ENCODE results near the gene DISC1. TPM values are rescaled to one million over a fixed set of nuclear protein-coding genes. Genes with fewer than 3 reads are reported as not detected.
"Not testable (repeated sequence)": the region's sequence is repeated elsewhere in the genome, so short reads cannot be mapped to it uniquely, and the experiment has no call there.

DISC1 gene
- 5.8 and 8.3 TPM in 2 replicates for total RNA-seq (2014; rRNA removed)
- polyA plus RNA-seq (2012): 2.2 TPM

DNA sequence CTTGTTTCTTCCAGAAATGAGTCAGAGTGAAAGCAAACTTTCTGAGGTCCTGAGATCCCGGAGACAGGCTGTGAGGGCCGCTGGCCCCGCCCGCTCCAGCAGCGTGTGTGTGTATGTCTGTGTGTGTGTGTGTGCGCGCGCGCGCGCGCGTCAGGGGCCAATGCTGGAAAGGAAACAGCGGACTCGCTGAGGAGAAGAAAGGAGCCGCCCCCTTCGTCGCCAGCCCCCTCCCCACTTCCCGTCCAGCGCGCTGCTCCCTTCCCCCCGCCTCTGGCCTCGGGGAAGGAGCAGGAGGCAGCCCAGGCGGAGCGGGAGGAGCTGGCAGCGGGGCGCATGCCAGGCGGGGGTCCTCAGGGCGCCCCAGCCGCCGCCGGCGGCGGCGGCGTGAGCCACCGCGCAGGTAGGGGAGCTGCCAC, at the start of gene DISC1:
TSS of gene DISC1 (plus strand) at position 256 of the 416 bp plus-strand sequence. CDS start at position 334, 78 bp downstream.
- DNase-seq (ENCODE audit: low read depth): peak; percentile 89

DNA sequence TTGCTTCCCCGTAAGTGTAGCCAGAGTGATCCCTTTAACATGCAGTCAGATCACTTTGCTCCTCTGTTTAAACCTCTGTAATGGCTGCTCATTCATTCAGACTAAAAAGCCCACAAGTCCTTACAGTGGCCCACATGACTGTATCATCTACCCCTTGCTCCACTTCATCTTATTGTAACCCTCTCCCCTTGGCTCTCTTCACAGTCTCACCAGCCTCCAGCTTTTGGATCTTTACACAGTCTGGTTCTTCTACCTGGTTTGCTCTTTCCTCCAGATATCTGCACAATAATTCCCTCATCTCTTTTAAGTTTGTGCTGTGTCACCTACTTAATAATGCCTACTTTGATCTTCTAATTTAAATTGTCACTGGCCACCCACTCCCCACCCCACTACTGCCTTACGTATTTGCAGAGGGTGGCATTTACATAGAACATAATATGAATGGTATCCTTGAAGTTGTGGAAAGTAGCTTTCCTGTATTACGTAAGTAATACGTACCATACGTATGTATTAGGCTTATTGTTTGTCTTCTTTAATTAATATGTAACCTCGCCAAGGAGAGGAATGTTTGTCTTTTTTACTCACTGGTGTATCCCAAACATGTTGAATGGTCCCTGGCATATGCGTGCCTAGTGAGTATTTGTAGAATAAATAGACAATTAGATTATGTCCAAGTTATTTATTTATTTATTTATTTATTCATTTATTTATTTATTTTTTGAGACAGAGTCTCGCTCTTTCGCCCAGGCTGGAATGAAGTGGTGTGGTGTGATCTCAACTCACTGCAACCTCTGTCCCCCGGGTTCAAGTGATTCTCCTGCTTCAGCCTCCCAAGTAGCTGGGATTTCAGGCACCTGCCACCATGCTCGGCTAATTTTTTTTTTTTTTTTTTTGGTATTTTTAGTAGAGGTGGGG, 49.5 kb upstream of the DISC1 start:
- DNase-seq (ENCODE audit: low read depth): no peak

DNA sequence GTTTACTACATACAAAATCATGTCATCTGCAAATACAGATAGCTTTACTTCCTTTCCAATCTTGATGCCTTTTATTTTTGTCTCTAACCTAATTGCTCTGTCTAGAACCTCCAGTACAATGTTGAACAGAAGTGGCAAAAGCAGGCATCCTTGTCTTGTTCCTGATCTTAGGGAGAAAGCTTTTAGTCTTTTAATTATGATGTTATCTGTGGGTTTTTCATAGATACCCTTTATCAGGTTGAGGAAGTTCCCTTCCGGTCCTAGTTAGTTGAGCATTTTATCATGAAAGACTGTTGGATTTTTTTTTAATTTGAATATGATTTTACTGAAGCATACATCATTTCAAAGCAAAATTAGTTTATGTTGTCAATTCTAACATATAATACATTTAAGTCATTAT, 45.7 kb upstream of the DISC1 start:
- DNase-seq (ENCODE audit: low read depth): no peak

DNA sequence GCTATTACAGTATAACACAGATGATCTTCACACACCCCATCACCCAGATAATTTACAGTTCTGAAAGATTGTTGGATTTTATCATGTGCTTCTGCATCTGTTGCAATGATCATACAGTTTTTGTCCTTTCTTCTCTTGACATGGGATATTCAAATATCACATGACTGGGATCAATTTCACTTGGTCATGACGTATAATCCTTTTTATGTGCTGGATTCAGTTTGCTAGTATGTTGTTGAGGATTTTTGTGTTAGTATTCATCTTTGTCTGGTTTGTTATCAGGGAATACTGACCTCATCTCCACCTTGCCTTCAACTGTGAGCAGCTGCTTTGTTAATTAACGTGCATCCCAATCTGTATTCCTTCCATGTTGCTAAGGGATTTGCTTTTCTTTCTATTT, 44.7 kb upstream of the DISC1 start:
- peak; percentile 17 for DNase-seq (ENCODE audit: low read depth)

DNA sequence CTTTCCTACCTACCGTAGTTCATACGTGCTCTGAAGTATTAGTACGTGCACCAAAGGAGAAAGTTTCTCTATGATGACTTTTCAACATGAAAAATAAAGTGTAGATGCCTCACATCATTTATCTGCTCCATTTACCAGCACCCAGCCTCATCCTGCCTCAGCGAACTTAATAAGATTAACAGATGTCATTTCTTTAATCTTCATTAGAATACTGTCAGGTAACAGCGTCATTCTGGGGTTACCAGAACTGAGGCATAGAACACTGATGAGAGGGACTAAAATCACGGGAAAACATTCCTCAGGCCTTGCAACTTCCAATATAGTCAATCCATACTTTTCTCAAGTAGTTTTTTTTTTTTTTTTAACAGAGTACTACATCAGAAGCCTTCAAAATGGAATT, 43.2 kb upstream of the DISC1 start:
- no peak for DNase-seq (ENCODE audit: low read depth)

DNA sequence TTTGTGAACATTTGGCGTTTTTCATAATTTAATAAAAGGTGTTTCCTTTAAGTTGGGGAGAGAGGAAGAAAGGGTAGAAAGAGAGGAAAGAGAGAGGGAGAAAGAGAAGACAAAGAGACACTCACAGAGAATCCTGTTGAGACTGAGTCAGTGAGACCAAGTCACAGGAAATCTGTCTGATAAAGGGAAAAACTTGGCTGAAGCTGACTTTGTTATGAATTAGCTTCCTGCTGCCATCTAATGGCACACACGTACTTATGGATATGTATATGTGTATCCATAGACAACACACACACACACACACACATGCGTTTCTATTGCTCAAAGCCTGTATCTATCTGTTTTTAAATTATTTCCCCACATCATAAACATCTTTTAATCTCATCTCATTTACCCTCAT, 42.5 kb upstream of the DISC1 start:
- DNase-seq (ENCODE audit: low read depth): peak; percentile 67

DNA sequence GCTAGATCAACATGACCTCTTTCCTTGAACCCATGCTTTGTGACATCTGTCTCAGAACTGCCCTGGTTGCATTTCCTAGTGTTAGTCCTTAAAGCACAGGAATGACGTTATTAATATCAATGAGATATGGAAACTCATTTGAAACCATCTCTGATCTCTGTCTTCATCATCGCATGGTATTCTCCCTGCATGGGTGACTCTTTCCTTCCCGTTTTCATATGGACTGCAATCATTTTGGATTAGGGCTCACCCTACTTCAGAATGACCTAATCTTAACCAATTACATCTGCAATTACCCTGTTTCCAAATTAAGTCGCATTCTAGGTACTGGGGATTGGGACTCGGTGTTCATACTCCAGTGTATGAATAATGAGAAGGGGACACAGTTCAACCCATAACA, 41.7 kb upstream of the DISC1 start:
- DNase-seq (ENCODE audit: low read depth): no peak

DNA sequence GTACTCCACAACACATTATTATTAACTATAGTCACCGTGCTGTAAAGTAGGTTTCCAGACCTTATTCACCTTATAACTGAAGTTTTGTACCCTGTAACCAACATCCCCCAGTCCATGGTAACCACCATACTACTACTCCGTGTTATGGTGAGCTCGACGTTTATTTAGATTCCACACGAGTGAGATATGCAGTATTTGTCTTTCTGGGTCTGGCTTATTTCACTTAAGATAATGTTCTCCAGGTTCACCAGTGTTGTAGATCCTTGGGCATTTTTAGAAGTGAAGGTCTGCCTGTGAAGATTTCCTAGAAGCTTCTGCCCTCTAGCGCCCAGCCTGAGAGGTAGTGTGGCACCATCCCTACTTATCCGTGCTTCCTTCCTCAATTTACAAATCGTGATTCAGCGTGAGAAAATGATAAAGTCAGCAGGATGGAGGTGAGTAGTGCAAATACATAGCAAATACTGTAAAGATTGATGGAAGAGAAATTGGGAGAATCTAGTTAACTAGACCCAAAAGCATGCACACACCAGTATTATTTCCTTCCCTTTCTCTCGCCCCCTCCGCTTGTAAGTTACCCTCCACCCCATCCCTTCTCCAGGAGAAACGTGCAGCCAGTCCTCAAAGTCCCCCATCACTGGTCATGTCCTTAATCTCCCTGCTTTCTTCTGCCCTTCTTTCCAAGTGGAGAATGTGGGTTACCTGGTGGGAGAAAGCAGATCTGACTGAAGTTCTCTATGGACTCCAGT, 36.0 kb upstream of the DISC1 start:
- DNase-seq (ENCODE audit: low read depth): peak; percentile 63

DNA sequence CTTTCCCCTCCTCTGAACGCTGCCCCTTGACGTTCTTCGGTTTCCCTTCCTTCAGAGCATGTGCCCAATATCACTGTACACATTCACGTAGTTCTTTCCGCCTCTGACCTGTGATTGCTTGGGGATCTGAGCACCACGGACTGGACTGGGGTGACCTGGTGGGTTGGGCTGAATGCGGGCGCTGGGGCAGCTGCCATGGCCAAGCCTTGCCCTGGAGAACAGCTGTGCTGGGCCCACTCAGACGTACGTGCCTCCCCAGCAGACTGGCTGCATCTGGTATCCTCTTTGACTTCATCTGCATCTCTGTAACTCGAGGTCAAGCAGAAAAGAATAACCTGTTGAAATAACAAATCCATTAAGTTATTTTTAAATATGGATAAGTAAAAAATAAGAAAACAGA, 35.1 kb upstream of the DISC1 start:
- peak; percentile 32 for DNase-seq (ENCODE audit: low read depth)

DNA sequence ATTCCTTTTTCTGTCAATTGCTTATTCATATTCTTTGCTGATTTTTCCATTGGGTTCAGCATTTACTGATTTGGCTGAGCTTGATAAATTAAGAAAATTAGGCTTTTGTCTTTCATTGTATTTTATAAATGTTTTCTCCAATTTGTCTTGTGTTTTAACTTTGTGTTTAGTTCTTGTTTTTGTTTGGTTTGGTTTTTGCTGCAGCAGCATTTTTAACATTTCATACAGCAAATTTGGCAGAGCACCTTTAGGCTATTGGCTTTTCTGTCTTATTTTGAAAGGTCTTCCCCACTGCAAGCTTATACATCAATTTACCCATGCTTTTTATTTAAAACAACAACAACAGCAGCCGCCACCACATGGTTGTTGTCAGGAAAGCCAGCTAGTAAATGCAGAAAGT, 33.8 kb upstream of the DISC1 start:
- no peak for DNase-seq (ENCODE audit: low read depth)

DNA sequence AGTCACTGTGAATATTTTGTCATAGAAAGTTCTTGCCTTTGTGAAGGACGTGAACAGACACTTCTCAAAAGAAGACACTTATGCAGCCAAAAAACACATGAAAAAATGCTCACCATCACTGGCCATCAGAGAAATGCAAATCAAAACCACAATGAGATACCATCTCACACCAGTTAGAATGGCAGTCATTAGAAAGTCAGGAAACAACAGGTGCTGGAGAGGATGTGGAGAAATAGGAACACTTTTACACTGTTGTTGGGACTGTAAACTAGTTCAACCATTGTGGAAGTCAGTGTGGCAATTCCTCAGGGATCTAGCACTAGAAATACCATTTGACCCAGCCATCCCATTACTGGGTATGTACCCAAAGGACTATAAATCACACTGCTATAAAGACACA, 33.3 kb upstream of the DISC1 start:
- not testable (repeated sequence) for DNase-seq (ENCODE audit: low read depth)

DNA sequence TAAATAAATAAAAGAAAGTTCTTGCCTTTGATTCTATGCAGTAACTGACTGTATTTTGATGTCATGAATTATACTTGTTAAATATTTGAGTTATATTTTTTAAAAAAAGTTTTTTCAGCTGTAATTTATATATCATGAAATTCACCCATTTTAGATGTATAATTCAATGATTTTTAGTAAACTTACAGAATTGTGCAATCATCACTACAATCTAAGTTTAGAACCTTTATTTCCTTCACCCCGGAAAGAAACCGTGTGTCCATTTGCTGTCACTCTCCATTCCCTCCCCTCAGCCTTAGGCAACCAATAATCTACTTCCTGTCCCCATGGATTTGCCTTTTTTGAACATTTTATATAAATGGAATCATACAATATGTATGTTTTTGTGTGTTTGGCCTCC, 32.5 kb upstream of the DISC1 start:
- DNase-seq (ENCODE audit: low read depth): no peak

DNA sequence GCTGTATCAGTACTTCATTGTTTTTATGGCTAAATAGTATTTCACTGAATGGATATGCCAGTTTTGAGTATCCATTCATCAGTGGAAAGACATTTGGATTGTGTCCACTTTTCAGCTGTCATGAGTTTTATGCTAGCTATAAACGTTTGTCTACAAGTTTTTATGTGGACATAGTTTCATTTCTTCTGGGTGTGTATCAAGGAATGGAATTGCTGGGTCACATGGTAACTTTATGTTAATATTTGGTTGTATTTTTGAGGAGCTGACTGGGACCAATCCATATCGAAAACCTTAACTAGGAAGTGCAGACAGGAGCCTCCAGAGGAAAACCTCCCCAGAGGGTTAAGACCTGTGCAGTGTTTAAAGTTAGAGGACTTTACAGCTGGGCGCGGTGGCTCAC, 31.8 kb upstream of the DISC1 start:
- DNase-seq (ENCODE audit: low read depth): no peak

DNA sequence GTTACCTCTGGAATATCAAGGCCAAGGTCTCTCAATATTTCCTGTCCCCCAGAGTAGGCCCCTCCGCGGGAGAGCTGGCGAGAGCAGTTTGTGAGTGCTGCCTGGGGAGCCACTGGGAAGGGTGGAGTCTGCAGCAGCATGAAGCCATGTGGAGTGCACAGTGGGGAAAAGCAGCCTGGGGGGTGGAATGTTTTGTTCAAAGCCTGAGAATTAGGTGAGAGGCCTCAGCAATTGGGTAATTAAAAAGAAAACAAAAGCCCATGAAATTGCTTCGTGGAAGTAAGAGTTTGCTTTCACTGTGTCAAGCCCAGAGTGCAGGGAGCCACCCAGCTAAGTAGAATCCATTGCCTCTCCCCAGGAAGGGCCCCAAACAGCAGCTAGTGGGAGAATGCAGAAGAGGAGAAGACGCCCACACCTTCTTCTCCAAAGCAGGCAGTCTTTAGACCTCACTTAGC, 30.2 kb upstream of the DISC1 start:
- DNase-seq (ENCODE audit: low read depth): no peak

DNA sequence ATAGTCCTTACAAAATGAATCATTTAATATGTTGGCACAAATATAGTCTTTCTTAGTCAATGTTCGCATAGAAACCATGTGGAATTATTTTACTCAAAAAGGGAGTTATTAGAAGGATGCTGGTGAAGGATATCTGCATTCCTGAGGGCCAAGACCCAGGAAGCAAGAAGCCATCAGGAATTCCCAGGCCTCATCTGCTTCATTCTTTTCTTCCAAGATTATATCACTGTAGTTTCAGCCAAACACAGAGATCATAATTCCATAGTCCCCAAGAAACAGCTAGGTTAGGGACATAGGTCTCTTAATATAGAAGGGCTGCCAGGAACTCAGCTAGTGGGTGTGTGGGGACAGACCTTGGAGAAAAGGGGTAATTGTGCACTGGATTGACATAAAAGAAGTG, 28.6 kb upstream of the DISC1 start:
- DNase-seq (ENCODE audit: low read depth): no peak

DNA sequence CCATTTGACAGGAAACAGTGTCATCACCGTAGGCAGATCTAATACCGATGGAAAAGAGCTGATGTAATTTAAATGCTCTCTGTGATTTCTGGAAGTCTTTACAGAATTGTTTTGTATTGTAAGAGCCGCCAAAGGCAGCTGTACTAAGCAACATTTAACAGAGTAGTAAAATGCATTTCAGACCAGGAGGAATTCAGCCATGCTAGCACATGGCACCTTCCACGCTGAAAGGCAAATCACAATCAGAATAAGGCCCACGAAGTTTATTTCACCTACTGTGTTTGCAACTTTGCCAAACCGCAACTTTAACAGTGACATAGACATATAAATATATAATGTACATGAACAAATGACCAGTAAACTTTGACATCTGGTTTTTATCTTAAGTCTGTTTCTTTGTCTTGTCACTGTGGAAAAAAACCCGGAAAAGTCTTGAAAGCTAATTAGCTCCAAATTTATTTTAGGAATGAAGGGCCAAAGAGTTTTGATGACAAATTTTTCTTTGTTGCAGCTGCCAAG, 26.1 kb upstream of the DISC1 start:
- DNase-seq (ENCODE audit: low read depth): no peak

DNA sequence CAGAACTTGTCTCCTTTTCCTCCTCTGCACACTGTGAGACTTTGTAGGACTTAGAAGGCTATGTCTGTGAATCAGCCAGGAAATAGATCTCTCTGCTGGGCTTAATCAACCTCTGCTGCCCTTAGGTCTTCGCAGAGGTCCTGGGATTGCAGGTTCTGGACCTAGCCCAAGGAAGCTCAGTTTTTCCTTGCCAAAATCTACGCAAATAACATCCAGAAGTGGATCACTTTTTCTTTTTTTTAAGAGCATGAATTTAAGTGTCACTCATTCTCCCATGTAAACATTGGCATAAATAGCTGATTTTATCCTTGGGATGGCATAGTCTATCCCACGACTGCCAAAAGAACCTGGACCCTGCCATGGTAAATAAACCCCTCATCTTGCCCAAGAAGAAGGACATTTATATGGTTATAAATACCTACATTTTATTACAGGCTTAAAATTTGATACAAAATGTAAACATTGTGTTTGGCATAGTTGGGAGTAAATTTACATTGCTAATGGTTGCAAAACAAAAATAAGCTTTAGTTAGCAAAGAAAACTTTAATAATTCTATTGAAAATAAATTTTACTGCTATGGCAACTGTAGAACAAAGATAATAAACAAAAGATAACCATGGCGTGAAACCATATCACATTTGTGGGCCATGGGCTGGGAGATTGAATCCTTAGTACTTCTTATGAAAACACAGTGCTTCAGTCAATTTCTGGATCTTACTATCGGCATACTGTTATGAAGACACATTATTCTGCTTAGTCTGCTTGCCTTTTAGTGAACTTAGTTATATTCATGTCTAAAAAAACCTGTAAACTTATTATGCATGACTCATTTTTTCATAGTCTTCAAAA, 24.5 kb upstream of the DISC1 start:
- DNase-seq (ENCODE audit: low read depth): no peak

DNA sequence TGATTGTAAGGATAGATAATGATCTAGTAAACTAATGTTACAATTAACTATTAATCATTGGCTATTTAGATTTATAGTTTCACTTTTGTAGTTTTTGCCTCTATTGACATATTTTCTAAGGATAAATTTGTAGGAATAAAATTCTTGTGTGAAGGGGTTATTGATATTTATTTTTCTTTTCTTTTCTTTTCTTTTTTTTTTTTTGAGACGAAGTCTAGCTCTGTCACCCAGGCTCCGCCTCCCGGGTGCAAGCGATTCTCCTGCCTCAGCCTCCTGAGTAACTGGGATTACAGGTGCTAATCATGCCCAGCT, 24.0 kb upstream of the DISC1 start:
- DNase-seq (ENCODE audit: low read depth): no peak

DNA sequence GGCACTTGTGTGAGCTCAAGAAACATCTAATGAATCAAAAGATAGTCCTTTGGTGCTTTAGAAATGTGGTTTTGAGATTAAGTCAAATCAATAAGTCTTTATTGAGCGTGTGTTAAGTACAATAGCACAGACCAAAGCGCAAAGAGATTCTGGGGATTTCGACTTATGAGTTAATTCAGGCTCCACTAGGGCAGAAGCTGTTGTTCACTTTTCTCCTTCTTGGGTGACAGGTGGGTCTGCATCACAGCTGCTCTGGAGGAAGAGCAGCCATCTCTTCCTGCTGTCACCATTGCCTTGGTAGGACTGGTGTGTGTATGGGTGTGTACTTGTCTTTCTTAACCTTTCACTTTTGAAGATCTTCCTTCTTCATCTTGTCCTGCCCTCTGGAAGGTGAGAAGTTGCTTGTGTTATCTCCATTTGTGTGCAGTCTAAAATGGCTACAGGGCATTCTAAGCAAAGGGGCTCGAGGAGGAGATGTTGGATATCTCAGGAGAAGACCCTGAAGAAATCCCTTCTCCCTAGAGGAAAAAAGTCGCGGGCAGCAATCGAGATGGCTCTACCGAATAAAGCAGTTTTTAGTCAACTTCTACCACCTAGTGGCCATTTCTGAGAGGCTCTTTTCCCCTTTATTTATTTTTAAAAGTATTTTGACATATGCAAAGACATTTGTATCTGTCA, 22.9 kb upstream of the DISC1 start:
- peak; percentile 57 for DNase-seq (ENCODE audit: low read depth)

DNA sequence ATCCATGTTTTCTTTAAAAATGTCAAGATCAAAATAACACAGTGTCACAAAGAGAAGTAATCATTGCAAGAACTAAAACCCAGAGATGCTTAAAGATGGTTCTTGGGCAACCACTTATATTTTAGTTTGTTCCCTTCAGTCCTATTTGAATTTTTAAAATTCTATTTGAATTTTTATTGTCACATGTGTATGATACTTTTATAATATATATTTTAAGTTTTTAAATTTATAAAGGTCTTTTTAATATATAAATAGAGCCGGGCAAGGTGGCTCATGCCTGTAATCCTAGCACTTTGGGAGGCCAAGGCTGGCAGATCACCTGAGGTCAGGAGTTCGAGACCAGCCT, 22.3 kb upstream of the DISC1 start:
- no peak for DNase-seq (ENCODE audit: low read depth)

Measured in LHCN-M2 (cell line).